Activated naive CD4-positive, alpha-beta T cell treated with anti-CD3 and anti-CD28 coated beads, Interleukin-2, amount 10 ng/mL, durations not matched to agents 5 hours and 36 hours (primary cell): ENCODE data around the gene PCDHB12. TPM values are rescaled to one million over a fixed set of nuclear protein-coding genes. Genes with fewer than 3 reads are reported as not detected.

Experiments used
- total RNA-seq, 2 experiments: library from RNA; stranded (reverse); gene quantifications; one replicate each; pipeline ENCODE4 v1.2.3, GENCODE V29; 2021

Gene PCDHB12
- total RNA-seq = not detected

GRCh38 chr5:141208478-141208877 lies at the start of gene PCDHB12:
PCDHB12 (plus strand) TSS chr5:141208719; CDS start chr5:141208908, 189 bp downstream.

GRCh38 chr5:141172381-141173204 lies 35.9 kb upstream of the PCDHB12 start, which contains the start of gene PCDHB7:
PCDHB7 (plus strand) TSS chr5:141172644; CDS start chr5:141172836, 192 bp downstream.

GRCh38 chr5:141177577-141178191 lies 30.8 kb upstream of the PCDHB12 start, which contains the start of gene PCDHB8:
PCDHB8 (plus strand) TSS chr5:141177790; CDS start chr5:141178035, 245 bp downstream.

GRCh38 chr5:141182248-141182647 lies 26.3 kb upstream of the PCDHB12 start, which contains the start of gene PCDHB16:
PCDHB16 (plus strand) TSS chr5:141182387; CDS start chr5:141182560, 173 bp downstream.

GRCh38 chr5:141186897-141187512 lies 21.5 kb upstream of the PCDHB12 start, which contains the start of gene PCDHB9:
PCDHB9 (plus strand) TSS chr5:141187161; CDS start chr5:141187319, 158 bp downstream.

GRCh38 chr5:141192110-141192725 lies 16.3 kb upstream of the PCDHB12 start, which contains the start of gene PCDHB10:
PCDHB10 (plus strand) TSS chr5:141192353; CDS start chr5:141192553, 200 bp downstream.

GRCh38 chr5:141199359-141200235 lies 8.9 kb upstream of the PCDHB12 start, which contains the start of gene PCDHB11:
PCDHB11 (plus strand) TSS chr5:141199627; CDS start chr5:141199775, 148 bp downstream.

GRCh38 chr5:141213656-141214339 lies 5.3 kb downstream of the PCDHB12 start, which contains the start of gene PCDHB13:
PCDHB13 (plus strand) TSS chr5:141213919; CDS start chr5:141214124, 205 bp downstream.

GRCh38 chr5:141223112-141223783 lies 14.7 kb downstream of the PCDHB12 start, which contains the start of gene PCDHB14:
PCDHB14 (plus strand) TSS chr5:141223343; CDS start chr5:141223506, 163 bp downstream.

GRCh38 chr5:141245250-141245717 lies 36.8 kb downstream of the PCDHB12 start, which contains the start of gene PCDHB15:
PCDHB15 (plus strand) TSS chr5:141245395; CDS start chr5:141245579, 184 bp downstream.

Other genes starting within 250 kb of the PCDHB12 start
- not detected for gene PCDHAC2, start 242.2 kb upstream of the PCDHB12 start, total RNA-seq
- not detected for gene PCDHB1, start 157.3 kb upstream of the PCDHB12 start, total RNA-seq
- gene PCDHB2, start 114.1 kb upstream of the PCDHB12 start, total RNA-seq = under 1 TPM; 0.05 to 0.17 TPM
- gene PCDHB3, start 108.2 kb upstream of the PCDHB12 start, total RNA-seq = not detected
- gene PCDHB4, start 86.9 kb upstream of the PCDHB12 start, total RNA-seq = not detected
- not detected for gene PCDHB5, start 73.5 kb upstream of the PCDHB12 start, total RNA-seq
- gene PCDHB6, start 58.7 kb upstream of the PCDHB12 start, total RNA-seq = not detected
- gene PCDHB7, start 36.1 kb upstream of the PCDHB12 start, total RNA-seq = not detected
- gene PCDHB8, start 30.9 kb upstream of the PCDHB12 start, total RNA-seq = not detected
- gene PCDHB16, start 26.3 kb upstream of the PCDHB12 start, total RNA-seq = not detected
- not detected for gene PCDHB9, start 21.6 kb upstream of the PCDHB12 start, total RNA-seq
- gene PCDHB10, start 16.4 kb upstream of the PCDHB12 start, total RNA-seq = not detected
- not detected for gene PCDHB11, start 9.1 kb upstream of the PCDHB12 start, total RNA-seq
- gene PCDHB13, start 5.2 kb downstream of the PCDHB12 start, total RNA-seq = not detected
- not detected for gene PCDHB14, start 14.6 kb downstream of the PCDHB12 start, total RNA-seq
- gene PCDHB15, start 36.7 kb downstream of the PCDHB12 start, total RNA-seq = not detected
- gene SLC25A2, start 95.3 kb downstream of the PCDHB12 start, total RNA-seq = 1 to 10 TPM in 1 of 2 experiments, under 1 TPM in 1; 0.45 to 1.1 TPM
- 10 to 100 TPM; 73.2 to 73.7 TPM for gene TAF7, start 112.1 kb downstream of the PCDHB12 start, total RNA-seq
- gene PCDHGA1, start 121.8 kb downstream of the PCDHB12 start, total RNA-seq = not detected
- not detected for gene PCDHGA2, start 130.0 kb downstream of the PCDHB12 start, total RNA-seq
- not detected for gene PCDHGA3, start 135.1 kb downstream of the PCDHB12 start, total RNA-seq
- gene PCDHGB1, start 141.4 kb downstream of the PCDHB12 start, total RNA-seq = not detected
- under 1 TPM; 0.10 to 0.14 TPM for gene PCDHGA4, start 146.3 kb downstream of the PCDHB12 start, total RNA-seq
- gene PCDHGB2, start 151.3 kb downstream of the PCDHB12 start, total RNA-seq = under 1 TPM in 1 of 2 experiments, not detected in 1; 0.12 TPM
- not detected for gene PCDHGA5, start 155.4 kb downstream of the PCDHB12 start, total RNA-seq
- under 1 TPM; 0.10 to 0.14 TPM for gene PCDHGB3, start 161.5 kb downstream of the PCDHB12 start, total RNA-seq
- under 1 TPM; 0.10 to 0.12 TPM for gene PCDHGA6, start 165.2 kb downstream of the PCDHB12 start, total RNA-seq
- gene PCDHGA7, start 174.0 kb downstream of the PCDHB12 start, total RNA-seq = not detected
- not detected for gene PCDHGB4, start 179.0 kb downstream of the PCDHB12 start, total RNA-seq
- gene PCDHGA8, start 183.9 kb downstream of the PCDHB12 start, total RNA-seq = under 1 TPM in 1 of 2 experiments, not detected in 1; 0.05 TPM
- under 1 TPM in 1 of 2 experiments, not detected in 1; 0.08 TPM for gene PCDHGB5, start 189.2 kb downstream of the PCDHB12 start, total RNA-seq
- under 1 TPM in 1 of 2 experiments, not detected in 1; 0.08 TPM for gene PCDHGA9, start 194.1 kb downstream of the PCDHB12 start, total RNA-seq
- gene PCDHGB6, start 199.3 kb downstream of the PCDHB12 start, total RNA-seq = under 1 TPM in 1 of 2 experiments, not detected in 1; 0.05 TPM
- gene PCDHGA10, start 204.3 kb downstream of the PCDHB12 start, total RNA-seq = under 1 TPM; 0.05 TPM
- gene PCDHGB7, start 209.0 kb downstream of the PCDHB12 start, total RNA-seq = under 1 TPM in 1 of 2 experiments, not detected in 1; 0.08 TPM
- gene PCDHGA11, start 212.3 kb downstream of the PCDHB12 start, total RNA-seq = under 1 TPM in 1 of 2 experiments, not detected in 1; 0.05 TPM
- not detected for gene PCDHGA12, start 221.8 kb downstream of the PCDHB12 start, total RNA-seq